Suprapubic skin (tissue), 3 donors: ENCODE data around the gene TPRN.

Source experiments
- CTCF ChIP-seq, 2 donors: fragments of 200-600 bp in 1 of 2; fragments of 450-650 bp in 1 of 2; sonication (generic) in 1 of 2; IDR thresholded peaks; one replicate each; pipeline ENCODE4 v1.5.1; 2016 to 2019; ENCODE audit warnings: antibody characterized with exemption in 2 of 2, mild to moderate bottlenecking in 1 of 2, moderate library complexity in 1 of 2
- POLR2AphosphoS5 ChIP-seq, 3 donors: sonication (generic); formaldehyde crosslinking; IDR thresholded peaks; one replicate each; pipeline ENCODE4 v1.6.1; 2017; ENCODE audit warnings: antibody characterized with exemption in 3 of 3

GRCh38 chr9:137147793-137148160 lies 52.8 kb downstream of the TPRN start:
- TF ChIP-seq POLR2AphosphoS5 (IDR thresholded peaks at IDR 0.05) (no peak), CTCF (IDR thresholded peaks at IDR 0.05) (no peak)
